ENCODE results near the gene MED14. TPM values are rescaled to one million over a fixed set of nuclear protein-coding genes. Genes with fewer than 3 reads are reported as not detected.

The MED14 gene
- total RNA-seq, 1 donor = 29.4 TPM

GRCh38 chrX:40700640-40701342 lies 34.6 kb downstream of the MED14 start:
- TF ChIP-seq CTCF (IDR thresholded peaks at IDR 0.05; ENCODE audit: insufficient read depth, low read depth, low read length) = no peak
- no peak for DNase-seq (ENCODE audit: low read depth)
- H3K4me3 ChIP-seq (ENCODE audit: low read depth, low read length) = no peak overlapping the region

GRCh38 chrX:40698851-40699250 lies 36.5 kb downstream of the MED14 start:
- no peak overlapping the region for H3K4me3 ChIP-seq (ENCODE audit: low read depth, low read length)
- no peak for TF ChIP-seq CTCF (IDR thresholded peaks at IDR 0.05; ENCODE audit: insufficient read depth, low read depth, low read length)
- no peak for DNase-seq (ENCODE audit: low read depth)

- DNase-seq (ENCODE audit: low read depth) = no peak
- no peak for TF ChIP-seq CTCF (IDR thresholded peaks at IDR 0.05; ENCODE audit: insufficient read depth, low read depth, low read length)
Observed at GRCh38 chrX:40694802-40695201, 40.5 kb downstream of the MED14 start.

GRCh38 chrX:40688929-40689328 lies 46.4 kb downstream of the MED14 start:
- no peak for TF ChIP-seq CTCF (IDR thresholded peaks at IDR 0.05; ENCODE audit: insufficient read depth, low read depth, low read length)
- H3K4me3 ChIP-seq (ENCODE audit: low read depth, low read length) = no peak overlapping the region

More at GRCh38 chrX:40694802-40695201, 40.5 kb downstream of the MED14 start:
- H3K4me3 ChIP-seq (ENCODE audit: low read depth, low read length) = no peak overlapping the region

DNA sequence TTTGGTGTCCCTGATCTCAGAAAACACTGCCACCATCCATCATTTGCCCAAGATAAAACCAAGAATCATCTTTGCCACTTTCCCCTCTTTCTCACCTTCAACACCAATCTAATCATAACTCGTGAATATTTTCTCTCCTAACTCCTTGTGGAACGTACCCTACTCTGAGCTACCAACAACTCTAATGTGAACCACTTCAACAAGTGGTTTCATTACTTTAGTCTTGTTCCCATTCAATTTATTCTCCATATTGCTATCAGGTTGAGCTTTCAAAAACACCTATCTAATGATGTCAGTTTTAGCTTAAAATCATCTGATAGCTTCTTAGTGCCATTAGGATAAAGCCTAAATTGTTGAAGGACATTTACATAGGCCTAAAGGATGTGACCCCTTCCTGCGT lies 48.2 kb downstream of the MED14 start:
- no peak for DNase-seq (ENCODE audit: low read depth)
- H3K4me3 ChIP-seq (ENCODE audit: low read depth, low read length) = no peak overlapping the region
- TF ChIP-seq CTCF (IDR thresholded peaks at IDR 0.05; ENCODE audit: insufficient read depth, low read depth, low read length) = no peak

More at GRCh38 chrX:40688929-40689328, 46.4 kb downstream of the MED14 start:
- DNase-seq (ENCODE audit: low read depth) = no peak

- no peak for TF ChIP-seq CTCF (IDR thresholded peaks at IDR 0.05; ENCODE audit: insufficient read depth, low read depth, low read length)
- H3K4me3 ChIP-seq (ENCODE audit: low read depth, low read length) = no peak overlapping the region
- no peak for DNase-seq (ENCODE audit: low read depth)
Observed at GRCh38 chrX:40685362-40685918, 49.9 kb downstream of the MED14 start.
